Right cardiac atrium (tissue), 5 donors: Measurements from ENCODE around the gene ZNF791. TPM values are rescaled to one million over a fixed set of nuclear protein-coding genes. Genes with fewer than 3 reads are reported as not detected.

Experiments used
- ATAC-seq, 2 donors: fragments of 200-7000 bp; cut with Tn5 transposase; one replicate each; pipeline versions ENCODE4 v1.8.0 to v1.9.1; 2020; ENCODE audit warnings: moderate library complexity in 2 of 2, mild to moderate bottlenecking in 1 of 2
- DNase-seq, 3 donors: peaks; one replicate each; pipeline ENCODE4 v3.0.0-alpha.2; 2020
- H3K27ac ChIP-seq: one replicate; pipeline ENCODE4 v1.5.1; 2013; ENCODE audit warnings: mild to moderate bottlenecking, low read length, control low read depth, moderate library complexity
- H3K27me3 ChIP-seq: one replicate; pipeline ENCODE4 v1.6.1; 2013; ENCODE audit not compliant: control insufficient read depth, insufficient read depth
- H3K4me1 ChIP-seq: one replicate; pipeline ENCODE4 v1.6.1; 2013; ENCODE audit warnings: low read length; ENCODE audit not compliant: control insufficient read depth, insufficient read depth
- H3K4me3 ChIP-seq: one replicate; pipeline ENCODE4 v1.5.1; 2013; ENCODE audit warnings: low read length, control low read depth
- H3K9me3 ChIP-seq: one replicate; pipeline ENCODE4 v1.6.1; 2013; ENCODE audit warnings: low read length; ENCODE audit not compliant: control insufficient read depth
- WGBS: extraction: QIAGEN DNeasy Blood & Tissue Kit; methylation state at CpG from one replicate; pipeline ENCODE4 v1.1.7; 2013; 5-methylcytosine and 5-hydroxymethylcytosine counted together
- intact Hi-C, 4 donors: fragments of 100-400 bp; cut with DNase I; formaldehyde crosslinking; loops; one replicate each; pipeline versions ENCODE4 v1.11.0 to v1.14.0; 2022 to 2023
- polyA plus RNA-seq: library from polyadenylated mRNA; stranded (reverse); fragments of 200-250 nt; gene quantifications from one replicate; pipeline ENCODE4 v1.2.3, GENCODE V29; 2013
- total RNA-seq, 4 donors: library from RNA; stranded (reverse); fragmentation: NEBNext Ultra II Directional; extraction: Animal tissue kit (Norgen Biotek cat#: 25700); gene quantifications; one replicate each; pipeline ENCODE4 v1.2.1, GENCODE V29; 2021
- donor health status: healthy with polysubstance abuse.
- donor health status: DM: no; HTN: yes; CAD: no.
- donor health status: DM: no; HTN: no; CAD: no.
- donor health status: DM: no; HTN: yes; CAD: no; lungs with severe emphysema.
- donor health status: DM: yes; HTN: yes; CAD: no.

ZNF791 gene
- total and polyA plus RNA-seq, 5 donors: 6.8 to 26.7 (median 20.8) TPM

GRCh38 chr19:12652219-12652618 is 41.5 kb downstream of the ZNF791 start:
- Histone ChIP-seq H3K27ac (no peak overlapping the region), H3K4me3 (no peak overlapping the region), H3K4me1 (peaks cover 4% of the 10 kb centered on the region), H3K9me3 (no peaks in the 10 kb centered on the region), H3K27me3 (no peaks in the 10 kb centered on the region)
- no peak for DNase-seq
- no peak for ATAC-seq
- intact Hi-C loops: no loop called here
- WGBS: 93% methylated on average over 6 of the region's 6 CpGs

- Histone ChIP-seq H3K27ac (no peak overlapping the region), H3K27me3 (no peaks in the 10 kb centered on the region), H3K4me3 (no peak overlapping the region), H3K4me1 (no peaks in the 10 kb centered on the region), H3K9me3 (no peaks in the 10 kb centered on the region)
- DNase-seq (no peak), ATAC-seq (no peak)
- 94% methylated on average over 8 of the region's 8 CpGs for WGBS
- intact Hi-C loops: no loop called here
Observed at GRCh38 chr19:12655546-12655945, 44.8 kb downstream of the ZNF791 start.

GRCh38 chr19:12656899-12657571 is 46.3 kb downstream of the ZNF791 start:
- WGBS: 58% methylated on average over 50 of the region's 50 CpGs
- no peaks in the 10 kb centered on the region for H3K4me1 ChIP-seq
- no peak overlapping the region for H3K4me3 ChIP-seq
- ATAC-seq (peak; percentile 40 to 56), DNase-seq (peak in 1 of 3 donors; percentile 71)
- H3K9me3 ChIP-seq: no peaks in the 10 kb centered on the region
- intact Hi-C loops: no loop called here
- no peak overlapping the region for H3K27ac ChIP-seq
- H3K27me3 ChIP-seq: no peaks in the 10 kb centered on the region

GRCh38 chr19:12657966-12658365 is 47.2 kb downstream of the ZNF791 start:
- no peaks in the 10 kb centered on the region for H3K27me3 ChIP-seq
- no peaks in the 10 kb centered on the region for H3K4me1 ChIP-seq
- intact Hi-C loops: no loop called here
- H3K27ac ChIP-seq: no peak overlapping the region
- 97% methylated on average over 22 of the region's 22 CpGs for WGBS
- H3K4me3 ChIP-seq: no peak overlapping the region
- no peaks in the 10 kb centered on the region for H3K9me3 ChIP-seq
- ATAC-seq: peak in 1 of 2 donors; percentile 25
- DNase-seq: peak in 1 of 3 donors; percentile 45

DNA sequence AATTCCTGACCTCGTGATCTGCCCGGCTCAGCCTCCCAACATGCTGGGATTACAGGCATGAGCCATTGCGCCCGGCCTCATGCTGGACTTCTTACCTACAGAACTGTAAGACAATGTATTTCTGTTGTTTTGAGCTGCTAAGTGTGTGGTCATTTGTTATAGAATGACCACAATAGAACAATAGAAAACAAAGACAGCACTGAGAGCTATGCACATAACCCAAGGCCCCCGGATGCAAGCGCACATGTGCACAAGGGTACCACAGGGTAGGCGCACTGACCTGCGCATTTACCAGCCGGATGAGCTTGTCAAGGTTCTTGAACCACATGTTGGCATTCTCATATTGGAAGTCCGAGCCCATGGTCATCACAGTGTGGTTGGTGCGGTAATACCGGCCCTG is 50.3 kb downstream of the ZNF791 start:
- intact Hi-C loops: loop anchor here in 1 of 4 donors (10.0 kb wide), 1 partner anchor 96 kb away; no protein-coding TSS in a partner anchor
- DNase-seq: no peak
- no peak for ATAC-seq
- no peaks in the 10 kb centered on the region for H3K27me3 ChIP-seq
- no peaks in the 10 kb centered on the region for H3K9me3 ChIP-seq
- no peak overlapping the region for H3K27ac ChIP-seq
- peaks cover 2% of the 10 kb centered on the region for H3K4me1 ChIP-seq
- WGBS: 93% methylated on average over 12 of the region's 12 CpGs
- no peak overlapping the region for H3K4me3 ChIP-seq

DNA sequence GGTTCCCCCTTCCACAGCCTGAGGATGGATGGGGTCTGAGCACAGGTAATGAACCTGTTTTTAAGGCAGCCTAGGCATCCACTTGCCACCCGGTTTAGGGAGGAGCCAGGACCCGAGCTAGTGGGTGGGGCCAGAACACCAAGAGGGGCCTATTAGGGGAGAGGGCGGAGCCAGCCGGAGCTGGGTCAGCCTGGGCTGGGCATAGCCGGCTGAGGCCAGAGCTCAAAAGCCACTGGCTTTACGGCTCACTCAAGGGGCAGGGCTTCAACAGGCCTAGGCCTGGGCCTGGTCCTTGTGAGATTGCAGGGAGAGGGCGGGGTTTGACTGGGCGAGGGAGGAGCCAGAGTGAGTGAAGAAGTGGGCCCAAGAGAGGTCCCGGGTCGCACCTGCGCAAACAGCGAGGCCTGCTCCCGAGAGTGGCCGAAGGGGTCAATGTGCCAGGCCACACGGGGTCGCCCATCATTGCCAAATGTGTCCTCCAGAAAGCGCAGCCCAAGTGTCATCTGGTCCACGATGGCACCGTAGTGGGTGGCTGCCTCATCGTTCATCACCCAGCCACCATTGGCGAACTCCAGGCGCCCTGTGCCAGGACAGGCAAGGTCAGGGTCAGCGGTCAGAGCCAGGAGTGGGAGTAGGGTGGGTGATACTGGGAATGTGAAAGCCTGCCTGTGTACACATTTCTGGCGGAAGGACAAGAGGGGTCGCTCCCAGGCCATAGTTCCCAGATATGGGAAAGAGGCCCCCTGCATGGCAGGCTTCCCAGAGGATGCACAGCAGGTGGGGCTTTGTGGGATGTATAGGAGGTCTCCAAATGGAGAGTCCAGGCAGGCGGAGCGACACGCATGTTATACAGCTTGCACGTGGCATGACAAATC is 53.9 kb downstream of the ZNF791 start:
- ATAC-seq (no peak), DNase-seq (peak in 1 of 3 donors; percentile 65)
- Histone ChIP-seq H3K27ac (no peak overlapping the region), H3K4me3 (no peak overlapping the region), H3K9me3 (no peaks in the 10 kb centered on the region), H3K4me1 (peaks cover 7% of the 10 kb centered on the region), H3K27me3 (no peaks in the 10 kb centered on the region)
- intact Hi-C loops: loop anchor here in 1 of 4 donors (10.0 kb wide), 1 partner anchor 100 kb away; no protein-coding TSS in a partner anchor
- WGBS: 86% methylated on average over 29 of the region's 29 CpGs

DNA sequence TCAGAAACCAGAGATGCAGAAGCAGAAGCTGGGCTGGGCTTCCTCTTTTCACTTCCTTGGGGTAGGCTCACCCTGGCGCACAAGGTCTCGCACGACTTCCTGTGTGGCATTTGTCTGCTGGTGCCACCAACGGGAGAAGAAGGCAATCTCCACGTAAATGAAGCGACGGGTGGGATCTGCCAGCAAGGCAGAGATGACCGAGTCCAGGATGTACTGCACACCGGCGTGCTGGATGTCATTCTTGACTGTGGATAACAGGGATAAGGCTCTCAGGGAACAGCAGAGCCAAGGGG is 54.5 kb downstream of the ZNF791 start:
- no peak for ATAC-seq
- WGBS: 81% methylated on average over 10 of the region's 10 CpGs
- no peak overlapping the region for H3K27ac ChIP-seq
- H3K4me3 ChIP-seq: no peak overlapping the region
- no peaks in the 10 kb centered on the region for H3K27me3 ChIP-seq
- H3K4me1 ChIP-seq: peaks cover 7% of the 10 kb centered on the region
- DNase-seq: peak in 2 of 3 donors; percentile 76
- intact Hi-C loops: loop anchor here in 1 of 4 donors (10.0 kb wide), 1 partner anchor 100 kb away; no protein-coding TSS in a partner anchor
- H3K9me3 ChIP-seq: no peaks in the 10 kb centered on the region

DNA sequence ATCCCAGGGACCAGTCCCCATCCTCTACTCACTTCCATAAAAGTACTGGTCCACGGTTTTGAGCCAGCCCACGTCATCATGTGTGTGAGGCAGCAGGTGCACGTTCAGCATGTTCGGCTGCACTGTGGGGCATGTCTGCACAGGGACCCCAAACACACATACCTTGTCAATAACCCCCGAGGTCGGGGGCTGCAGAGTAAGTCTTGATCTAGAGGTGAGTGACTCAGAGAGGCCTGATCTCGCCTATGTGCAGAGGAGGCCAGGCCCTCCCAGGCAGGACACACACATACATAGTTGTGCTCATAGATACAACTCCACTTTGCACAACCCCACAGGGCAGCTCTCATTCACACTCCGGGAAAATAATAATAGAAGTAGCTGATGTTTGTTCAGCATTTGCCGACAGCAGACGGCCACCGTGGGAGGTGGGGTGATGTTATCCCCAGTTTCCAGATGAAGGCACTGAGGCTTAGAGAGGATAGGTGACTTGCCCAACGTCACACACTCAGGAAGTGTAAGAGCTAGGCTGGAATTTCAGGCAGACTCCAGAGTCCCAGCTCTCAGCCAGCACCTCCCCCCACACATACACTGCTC is 55.0 kb downstream of the ZNF791 start:
- intact Hi-C loops: loop anchor here in 1 of 4 donors (10.0 kb wide), 1 partner anchor 101 kb away; no protein-coding TSS in a partner anchor
- H3K4me3 ChIP-seq: peak overlapping the region; percentile 98
- peak overlapping the region; percentile 75 for H3K27ac ChIP-seq
- ATAC-seq (no peak), DNase-seq (peak in 1 of 3 donors; percentile 41)
- H3K9me3 ChIP-seq: no peaks in the 10 kb centered on the region
- H3K4me1 ChIP-seq: peaks cover 7% of the 10 kb centered on the region
- 55% methylated on average over 12 of the region's 12 CpGs for WGBS
- H3K27me3 ChIP-seq: no peaks in the 10 kb centered on the region

GRCh38 chr19:12666265-12667048 is 55.7 kb downstream of the ZNF791 start, which contains the start of the genes MAN2B1 and WDR83:
TSS of gene MAN2B1 (minus strand) at chr19:12666742. CDS start at chr19:12666701, 41 bp downstream.
TSS of gene WDR83 (plus strand) at chr19:12666807. CDS start at chr19:12669791, 2,984 bp downstream.
- intact Hi-C loops: loop anchor here in 1 of 4 donors (10.0 kb wide), 1 partner anchor 102 kb away; no protein-coding TSS in a partner anchor
- DNase-seq: peak; percentile 73 to 92 (median 91)
- peak within 1 kb of the TSS; percentile 98 for H3K4me3 ChIP-seq
- peaks cover 7% of the 10 kb centered on the region for H3K4me1 ChIP-seq
- no peaks in the 10 kb centered on the region for H3K27me3 ChIP-seq
- peak within 1 kb of the TSS; percentile 75 for H3K27ac ChIP-seq
- peak; percentile 84 to 86 for ATAC-seq
- no peaks in the 10 kb centered on the region for H3K9me3 ChIP-seq
- 1% methylated on average over 46 of the region's 46 CpGs for WGBS

- WGBS: 77% methylated on average over 4 of the region's 4 CpGs
- H3K4me3 ChIP-seq: no peak overlapping the region
- no peak overlapping the region for H3K27ac ChIP-seq
- ATAC-seq (no peak), DNase-seq (no peak)
- intact Hi-C loops: loop anchor here in 1 of 4 donors (10.0 kb wide), 1 partner anchor 103 kb away; no protein-coding TSS in a partner anchor
- H3K27me3 ChIP-seq: no peaks in the 10 kb centered on the region
- no peaks in the 10 kb centered on the region for H3K9me3 ChIP-seq
- peaks cover 7% of the 10 kb centered on the region for H3K4me1 ChIP-seq
Observed at GRCh38 chr19:12667731-12668302, 57.1 kb downstream of the ZNF791 start.
